Mucosa of gallbladder (tissue), 1 donor: ENCODE measurements around the gene GABARAPL1. TPM values are rescaled to one million over a fixed set of nuclear protein-coding genes. Genes with fewer than 3 reads are reported as not detected.
"Not testable (repeated sequence)": the region's sequence is repeated elsewhere in the genome, so short reads cannot be mapped to it uniquely, and the experiment has no call there.

Experiments
- DNase-seq: peaks from one replicate; pipeline ENCODE4 v3.0.0-alpha.2; 2020; ENCODE audit warnings: low spot score
- total RNA-seq: library from RNA; stranded (reverse); gene quantifications from one replicate; pipeline ENCODE4 v1.2.1, GENCODE V29; 2021
- donor health status: DM: no; HTN: no; CAD: no.

Gene GABARAPL1
- total RNA-seq, 1 donor from 2014 or later, result 154 TPM

DNA sequence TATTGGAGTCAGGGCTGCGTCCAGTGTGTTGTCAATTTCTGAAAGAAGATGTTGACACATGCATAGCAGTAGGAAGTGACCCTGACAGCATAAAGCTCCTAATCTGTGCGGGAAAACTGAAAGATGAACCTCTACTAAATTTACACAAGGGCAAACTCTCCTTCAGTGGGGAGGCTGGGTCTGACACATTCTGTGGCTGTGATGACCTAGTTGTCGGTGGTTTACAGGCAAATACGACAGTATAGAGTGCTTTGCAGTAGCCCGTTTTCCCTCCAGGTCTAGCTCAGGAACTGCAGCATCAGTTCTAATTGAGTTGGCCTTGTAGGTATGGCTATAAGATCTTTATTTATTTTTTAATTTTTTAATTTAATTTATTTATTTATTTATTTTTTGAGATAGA, 14.8 kb upstream of the GABARAPL1 start:
- no peak for DNase-seq

- not testable (repeated sequence) for DNase-seq
Measured at GRCh38 chr12:10204495-10204894, 8.2 kb upstream of the GABARAPL1 start.

DNA sequence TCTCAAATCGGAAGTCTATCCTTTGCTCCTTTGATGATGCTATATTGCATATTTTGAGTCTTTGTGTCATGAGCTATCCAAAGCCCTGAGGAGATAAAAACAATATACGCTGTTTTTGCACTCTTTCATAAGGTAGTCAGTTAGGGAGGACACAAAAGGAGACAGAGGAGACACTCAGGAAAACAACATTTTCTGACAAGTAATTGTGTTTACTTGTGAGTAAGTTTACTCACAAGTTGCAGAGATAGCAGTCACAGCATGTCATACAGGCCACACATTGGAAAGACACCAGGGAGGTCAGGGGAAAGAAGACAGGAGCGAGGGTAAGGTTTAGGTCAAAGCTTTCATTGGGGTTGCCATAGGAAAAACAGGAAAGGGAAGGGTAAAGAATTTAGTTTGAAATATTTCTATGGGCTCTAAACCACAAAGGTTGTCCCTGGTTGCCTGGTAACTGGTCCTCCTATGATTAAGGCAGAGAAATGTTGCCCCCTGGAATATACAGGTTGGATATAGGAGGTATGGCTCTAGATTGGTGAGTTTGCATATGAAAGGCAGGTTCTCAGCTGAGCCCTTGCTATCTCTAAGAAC, 7.4 kb upstream of the GABARAPL1 start:
- DNase-seq, result no peak

DNA sequence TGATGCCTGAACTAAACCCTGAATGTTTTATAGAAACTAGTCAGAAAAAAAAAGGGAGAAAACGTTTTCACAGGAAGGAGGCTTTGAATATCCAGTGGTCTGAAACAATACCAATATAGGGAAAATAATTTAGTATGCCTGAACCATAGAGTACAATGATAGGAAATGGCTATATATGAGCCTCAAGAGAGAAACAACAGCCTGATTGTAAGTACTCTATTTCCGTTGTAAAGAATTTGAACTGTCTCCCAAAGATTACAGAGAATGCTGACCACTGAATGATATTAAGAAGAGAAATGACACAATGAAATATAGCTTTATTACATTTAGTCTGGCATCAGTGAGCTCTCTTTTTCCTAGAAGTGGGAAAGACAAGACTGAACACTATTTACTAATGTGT, 5.5 kb upstream of the GABARAPL1 start:
- no peak for DNase-seq

- no peak for DNase-seq
Measured at GRCh38 chr12:10210225-10210624, 2.5 kb upstream of the GABARAPL1 start.

DNA sequence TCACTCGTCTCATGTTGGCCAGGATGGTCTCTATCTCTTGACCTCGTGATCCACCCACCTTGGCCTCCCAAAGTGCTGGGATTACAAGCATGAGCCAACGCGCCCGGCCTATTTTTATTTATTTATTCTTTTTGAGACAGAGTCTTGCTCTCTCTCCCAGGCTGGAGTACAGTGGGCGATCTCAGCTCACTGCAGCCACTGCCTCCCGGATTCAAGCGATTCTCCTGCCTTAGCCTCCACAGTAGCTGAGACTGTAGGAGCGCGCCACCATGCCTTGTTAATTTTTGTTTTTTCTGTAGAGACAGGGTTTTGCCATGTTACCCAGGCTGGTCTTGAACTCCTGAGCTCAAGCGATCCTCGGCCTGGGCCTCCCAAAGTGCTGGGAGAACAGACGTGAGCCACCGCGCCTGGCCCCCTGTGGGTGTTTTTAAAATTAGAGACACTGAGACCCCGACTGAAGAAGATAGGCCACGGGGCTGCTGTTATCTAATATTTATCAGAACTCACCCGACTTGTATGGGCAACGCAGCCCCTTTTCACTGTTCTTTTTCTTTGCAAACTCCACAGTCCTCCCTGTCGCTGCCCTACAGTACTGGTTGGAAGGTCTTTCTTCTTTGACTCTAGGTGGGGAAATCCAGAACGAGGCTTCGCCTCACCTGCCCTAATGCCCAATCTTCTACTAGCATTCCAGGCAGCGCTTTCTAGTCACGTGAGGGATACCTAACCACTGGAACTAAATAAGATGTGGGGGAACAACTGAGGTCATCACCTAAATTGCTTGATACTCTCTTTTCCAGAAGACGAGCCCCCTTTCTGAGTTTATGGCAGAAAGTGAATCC, 1.4 kb upstream of the GABARAPL1 start:
- DNase-seq, result no peak

DNA sequence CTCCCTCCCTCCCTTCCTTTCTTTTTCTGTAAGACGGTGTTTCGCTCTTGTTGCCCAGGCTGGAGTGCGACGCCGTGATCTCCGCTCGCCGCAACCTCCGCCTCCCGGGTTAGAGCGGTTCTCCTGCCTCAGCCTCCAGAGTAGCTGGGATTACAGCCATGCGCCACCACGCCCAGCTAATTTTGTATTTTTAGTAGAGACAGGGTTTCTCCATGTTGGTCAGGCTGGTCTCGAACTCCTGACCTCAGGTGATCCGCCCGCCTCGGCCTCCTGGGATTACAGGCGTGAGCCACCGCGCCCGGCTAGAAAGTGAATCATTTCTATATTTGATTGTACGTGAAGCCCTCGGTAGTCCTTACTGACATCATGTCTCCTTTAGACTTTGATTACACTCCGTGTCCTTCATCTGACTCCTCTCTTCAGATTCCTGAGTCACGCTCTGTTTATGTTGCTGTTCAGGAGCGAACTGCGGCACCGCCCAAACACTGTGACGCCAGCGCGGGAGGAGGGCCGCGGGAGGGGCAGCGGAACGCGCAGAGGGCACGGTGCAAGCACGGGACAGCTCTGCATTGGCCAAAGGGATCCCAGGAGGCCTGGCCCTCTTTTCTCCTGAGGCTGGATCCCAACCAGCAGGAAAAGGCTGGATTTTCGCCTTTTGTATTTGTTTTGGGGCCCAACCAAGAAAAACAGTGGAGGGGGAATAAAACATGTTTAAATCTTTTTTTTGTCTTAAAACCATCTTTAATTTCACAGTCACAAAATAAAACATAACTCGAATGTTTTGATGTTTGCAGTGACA, 538 bp upstream of the GABARAPL1 start:
- DNase-seq, result peak; percentile 98

DNA sequence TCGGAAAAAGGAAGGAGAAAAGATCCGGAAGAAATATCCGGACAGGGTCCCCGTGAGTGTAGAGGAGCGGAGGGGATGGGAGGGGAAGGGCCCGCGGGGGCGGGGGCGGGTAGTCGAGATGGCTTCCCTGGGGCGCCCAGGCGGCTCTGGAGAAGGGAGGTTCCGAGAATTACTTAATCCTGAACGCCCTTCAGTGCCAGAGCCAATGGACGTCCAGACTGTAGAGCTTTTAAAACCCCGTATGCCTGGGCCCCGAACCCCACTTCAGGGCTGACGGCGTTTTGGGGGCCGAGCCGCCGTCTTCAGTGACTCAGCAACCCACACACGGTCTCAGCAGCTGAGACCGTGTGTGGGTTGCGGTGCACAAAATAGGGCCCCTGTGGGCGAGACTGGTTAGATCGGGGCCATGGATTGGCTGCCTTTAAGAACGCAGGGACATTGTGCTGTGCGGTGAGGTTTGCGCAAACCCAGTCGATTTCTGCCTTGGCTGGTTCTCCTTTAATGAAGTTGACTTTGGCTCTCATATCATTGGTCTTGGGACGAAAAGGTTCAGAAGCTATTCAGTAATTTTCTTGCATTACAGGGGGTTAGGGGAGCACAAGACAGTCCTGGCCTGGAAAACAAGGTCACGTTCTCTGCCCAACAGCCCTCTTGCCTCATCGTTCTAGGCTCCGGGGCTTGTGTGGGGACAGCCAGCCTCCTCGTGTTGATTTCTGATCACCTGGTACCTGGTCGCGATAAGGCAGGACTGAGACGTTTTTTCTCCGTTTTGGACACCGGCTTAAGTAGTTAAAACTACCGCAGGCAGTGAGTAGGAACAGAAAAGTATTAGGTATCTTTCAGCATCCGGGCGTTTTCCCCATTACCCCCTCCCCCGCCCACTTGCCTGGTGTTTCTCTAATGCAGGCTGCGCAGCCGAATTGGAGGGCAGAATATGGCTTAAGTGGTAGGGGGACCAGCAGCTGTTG, 775 bp downstream of the GABARAPL1 start:
- peak; percentile 75 for DNase-seq

DNA sequence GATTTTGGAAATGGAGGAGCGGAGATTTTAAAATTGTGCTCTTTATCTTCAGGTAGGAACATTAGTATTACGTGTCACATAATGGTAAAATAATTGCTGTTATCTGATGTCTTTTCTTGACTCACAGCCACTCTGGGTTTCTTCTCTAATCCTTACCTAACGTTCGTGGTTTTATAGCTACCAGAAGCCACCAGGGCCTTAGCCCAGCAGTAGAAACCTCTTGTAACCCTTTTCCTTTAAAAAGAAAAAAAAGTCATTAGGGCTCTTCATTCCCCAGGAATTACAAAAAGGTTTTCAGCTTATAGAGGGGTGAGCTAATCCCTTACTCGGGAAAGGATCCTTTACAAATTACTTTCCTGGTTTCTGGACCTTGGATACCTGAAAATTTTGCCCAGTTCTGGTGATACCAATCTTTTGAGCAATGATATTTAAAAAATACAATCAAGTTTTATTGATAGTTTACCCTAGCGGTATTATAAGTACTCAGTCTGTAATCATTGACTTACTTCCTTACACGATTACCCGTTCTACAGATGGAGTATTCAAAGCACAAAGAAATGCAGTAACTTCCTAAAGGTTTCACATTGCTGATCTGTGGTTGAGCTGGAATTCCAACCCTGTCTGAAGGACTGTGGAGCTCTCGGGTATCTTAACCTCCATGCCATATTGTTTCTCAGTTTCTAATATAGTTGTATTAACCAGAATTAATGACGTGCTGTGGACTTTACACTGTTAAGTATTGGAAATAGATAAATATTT, 1.6 kb downstream of the GABARAPL1 start:
- no peak for DNase-seq

- DNase-seq, result no peak
Measured at GRCh38 chr12:10214895-10215267, 2.2 kb downstream of the GABARAPL1 start.

GRCh38 chr12:10215436-10215835, 2.8 kb downstream of the GABARAPL1 start:
- DNase-seq, result no peak

DNA sequence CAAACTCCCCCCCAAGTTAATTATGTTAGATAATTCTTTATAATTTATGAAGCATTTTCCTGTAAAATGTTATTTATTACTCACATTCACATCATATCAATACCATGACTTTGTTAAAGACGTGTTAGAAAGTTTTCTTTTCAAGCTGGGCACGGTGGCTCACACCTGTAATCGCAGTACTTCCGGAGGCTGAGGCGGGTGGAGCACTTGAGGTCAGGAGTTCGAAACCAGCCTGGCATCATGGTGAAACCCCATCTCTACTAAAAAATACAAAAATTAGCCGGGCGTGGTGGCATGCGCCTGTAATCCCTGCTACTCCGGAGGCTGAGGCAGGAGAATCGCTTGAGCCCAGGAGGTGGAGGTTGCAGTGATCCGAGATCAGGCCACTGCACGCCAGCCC, 3.3 kb downstream of the GABARAPL1 start:
- not testable (repeated sequence) for DNase-seq

DNA sequence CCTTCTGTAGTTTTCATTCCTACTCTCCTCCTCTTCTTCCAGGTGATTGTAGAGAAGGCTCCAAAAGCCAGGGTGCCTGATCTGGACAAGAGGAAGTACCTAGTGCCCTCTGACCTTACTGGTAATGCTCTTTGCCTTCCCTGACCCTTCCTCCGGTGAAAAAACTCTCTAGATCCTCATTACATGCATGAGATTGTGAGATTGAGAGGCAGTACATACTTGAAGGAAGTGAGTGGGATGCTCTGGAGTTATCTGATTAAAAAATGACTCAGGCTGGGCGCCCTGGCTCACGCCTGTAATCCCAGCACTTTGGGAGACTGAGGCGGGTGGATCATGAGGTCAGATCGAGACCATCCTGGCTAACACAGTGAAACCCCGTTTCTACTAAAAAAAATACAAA, 5.3 kb downstream of the GABARAPL1 start:
- DNase-seq, result no peak

DNA sequence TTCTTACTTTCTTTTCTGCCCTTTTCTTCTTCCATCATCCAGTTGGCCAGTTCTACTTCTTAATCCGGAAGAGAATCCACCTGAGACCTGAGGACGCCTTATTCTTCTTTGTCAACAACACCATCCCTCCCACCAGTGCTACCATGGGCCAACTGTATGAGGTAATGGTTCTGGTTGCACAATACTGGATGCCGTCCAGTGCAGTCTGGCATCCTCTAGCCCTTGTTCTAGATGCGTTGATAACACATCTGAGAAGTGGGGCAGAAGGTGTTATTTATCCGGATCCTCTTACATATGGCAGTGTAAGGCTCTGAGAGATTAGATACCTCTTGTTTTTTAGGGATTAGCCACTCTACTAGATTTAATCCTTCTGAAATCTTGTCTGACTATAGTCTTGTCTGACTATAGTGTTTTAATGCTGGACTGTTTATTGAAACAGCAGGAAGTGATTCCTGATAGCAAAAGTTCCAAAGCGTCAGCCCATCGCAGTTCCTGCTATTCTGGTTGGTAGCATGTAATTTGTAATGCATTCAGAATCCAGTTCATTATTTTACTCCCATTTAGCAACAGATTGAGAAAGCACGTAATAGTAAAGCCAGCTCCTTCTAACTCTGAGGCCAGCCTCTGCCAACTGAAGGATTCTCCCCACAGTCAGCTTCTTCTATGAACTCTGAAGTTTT, 7.9 kb downstream of the GABARAPL1 start:
- DNase-seq, result peak; percentile 85

- no peak for DNase-seq
Measured at GRCh38 chr12:10221846-10222245, 9.2 kb downstream of the GABARAPL1 start.

GRCh38 chr12:10223208-10223607, 10.5 kb downstream of the GABARAPL1 start:
- DNase-seq, result no peak

DNA sequence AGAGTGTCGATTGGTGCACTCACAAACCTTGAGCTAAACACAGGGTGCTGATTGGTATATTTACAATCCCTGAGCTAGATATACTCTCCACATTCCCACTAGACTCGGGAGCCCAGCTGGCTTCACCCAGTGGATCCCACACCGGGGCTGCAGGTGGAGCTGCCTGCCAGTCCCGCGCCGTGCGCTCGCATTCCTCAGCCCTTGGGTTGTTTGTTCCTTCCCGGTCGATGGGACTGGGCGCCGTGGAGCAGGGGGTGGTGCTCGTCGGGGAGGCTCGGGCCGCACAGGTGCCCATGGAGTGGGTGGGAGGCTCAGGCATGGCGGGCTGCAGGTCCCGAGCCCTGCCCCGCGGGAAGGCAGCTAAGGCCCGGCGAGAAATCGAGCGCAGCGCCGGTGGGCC, 12.7 kb downstream of the GABARAPL1 start:
- not testable (repeated sequence) for DNase-seq

DNA sequence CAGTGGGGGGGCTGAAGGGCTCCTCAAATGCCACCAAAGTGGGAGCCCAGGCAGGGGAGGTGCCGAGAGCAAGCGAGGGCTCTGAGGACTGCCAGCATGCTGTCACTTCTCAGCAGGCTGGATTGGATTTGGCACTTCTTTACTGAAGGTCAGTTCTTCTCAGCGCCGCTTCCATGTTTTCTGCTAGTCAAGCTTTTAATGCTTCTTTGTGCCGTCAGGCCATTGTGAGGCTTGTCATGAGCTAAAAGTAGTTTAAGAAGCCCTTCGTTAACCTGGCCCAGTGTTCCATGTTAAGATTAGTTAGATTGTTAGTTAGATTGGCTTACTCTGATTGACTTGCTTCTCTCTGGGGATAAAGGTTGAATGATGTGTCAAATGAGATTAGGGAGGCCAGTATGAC, 13.4 kb downstream of the GABARAPL1 start:
- no peak for DNase-seq

- no peak for DNase-seq
Measured at GRCh38 chr12:10226731-10227130, 14.1 kb downstream of the GABARAPL1 start.

DNA sequence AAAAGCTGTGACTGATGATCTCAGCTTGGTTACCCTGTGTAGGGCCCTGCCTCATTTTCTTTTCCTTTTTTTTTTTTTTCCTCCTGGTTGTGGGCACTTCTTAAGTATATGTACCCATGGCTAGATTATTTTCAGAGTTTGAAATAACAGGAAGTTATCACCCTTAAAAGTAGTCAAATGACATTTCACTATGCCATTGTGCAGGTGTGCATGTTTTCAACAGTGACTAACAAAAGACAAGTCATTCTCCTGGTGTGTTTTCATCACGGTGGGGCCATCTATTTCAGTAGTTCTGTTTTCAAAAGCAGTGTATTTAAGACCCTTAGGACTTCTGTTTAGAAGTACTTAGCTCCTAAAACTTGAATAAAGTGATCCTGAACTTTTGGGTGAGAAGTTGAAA, 15.0 kb downstream of the GABARAPL1 start:
- DNase-seq, result no peak
